Measurements from ENCODE around the gene ACIN1. TPM values are rescaled to one million over a fixed set of nuclear protein-coding genes. Genes with fewer than 3 reads are reported as not detected.

ACIN1 gene
- total RNA-seq, 2 experiments from 2014 or later, result 132 to 139 TPM

GRCh38 chr14:23030936-23031335 lies 64.0 kb downstream of the ACIN1 start:
- ChIA-PET CTCF (interaction anchor here (0.9 to 7.5 kb wide), 7 partner anchors 9 to 44 kb away, joined by 3 to 29 read pairs (median 8); partner anchors contain the start of gene CDH24), POLR2A (interaction anchor here (1.1 to 2.5 kb wide), 7 partner anchors 8 to 49 kb away, joined by 3 to 9 read pairs (median 5); partner anchors contain the start of gene AJUBA)
- Mint-ChIP-seq H3K9me3 (peaks cover 2% of the 10 kb centered on the region), H3K4me1 (ENCODE audit: low read depth) (peaks cover 46% of the 10 kb centered on the region), H3K27ac (peak overlapping the region; percentile 22), H3K27me3 (no peaks in the 10 kb centered on the region), H3K4me3 (no peak overlapping the region), H3K36me3 (ENCODE audit: low read depth) (peaks cover 55% of the 10 kb centered on the region)
- ATAC-seq (no peak), DNase-seq (no peak)
- intact Hi-C loops (cut with micrococcal nuclease), result no loop called here
- TF ChIP-seq CTCF (IDR thresholded peaks at IDR 0.05), result no peak

GRCh38 chr14:23028799-23029198 lies 66.1 kb downstream of the ACIN1 start:
- peak overlapping the region; percentile 17 for H3K4me3 Mint-ChIP-seq
- DNase-seq (peak; percentile 57), ATAC-seq (peak; percentile 43)
- POLR2A ChIA-PET, result interaction anchor here (1.0 to 2.2 kb wide), 4 partner anchors 16 to 39 kb away, joined by 4 to 9 read pairs (median 4); no protein-coding TSS in a partner anchor
- H3K9me3 Mint-ChIP-seq, result no peaks in the 10 kb centered on the region
- TF ChIP-seq CTCF (IDR thresholded peaks at IDR 0.05), result no peak
- H3K27me3 Mint-ChIP-seq, result no peaks in the 10 kb centered on the region
- H3K36me3 Mint-ChIP-seq (ENCODE audit: low read depth), result peaks cover 67% of the 10 kb centered on the region
- intact Hi-C loops (cut with micrococcal nuclease), result no loop called here
- H3K27ac Mint-ChIP-seq, result peak overlapping the region; percentile 87
- CTCF ChIA-PET, result interaction anchor here (0.8 to 7.5 kb wide), 8 partner anchors 22 to 99 kb away, joined by 3 to 29 read pairs (median 6); partner anchors contain the start of gene CDH24
- peaks cover 56% of the 10 kb centered on the region for H3K4me1 Mint-ChIP-seq (ENCODE audit: low read depth)

- peaks cover 51% of the 10 kb centered on the region for H3K36me3 Mint-ChIP-seq (ENCODE audit: low read depth)
- intact Hi-C loops (cut with micrococcal nuclease), result no loop called here
- DNase-seq (peak; percentile 61), ATAC-seq (peak; percentile 74)
- no peaks in the 10 kb centered on the region for H3K27me3 Mint-ChIP-seq
- CTCF ChIA-PET, result interaction anchor here (0.9 to 5.1 kb wide), 11 partner anchors 8 to 70 kb away, joined by 3 to 22 read pairs (median 8); partner anchors contain the start of genes ACIN1 and C14orf119
- peaks cover 65% of the 10 kb centered on the region for H3K4me1 Mint-ChIP-seq (ENCODE audit: low read depth)
- POLR2A ChIA-PET, result interaction anchor here (1.1 to 4.5 kb wide), 8 partner anchors 9 to 32 kb away, joined by 3 to 27 read pairs (median 4); partner anchors contain the start of genes CDH24 and PSMB5
- no peak for TF ChIP-seq CTCF (IDR thresholded peaks at IDR 0.05)
- peak overlapping the region; percentile 84 for H3K27ac Mint-ChIP-seq
- H3K9me3 Mint-ChIP-seq, result no peaks in the 10 kb centered on the region
- peak overlapping the region; percentile 3 for H3K4me3 Mint-ChIP-seq
Observed at GRCh38 chr14:23025151-23025814, 69.7 kb downstream of the ACIN1 start.

GRCh38 chr14:23024612-23025075 lies 70.3 kb downstream of the ACIN1 start:
- Mint-ChIP-seq H3K4me1 (ENCODE audit: low read depth) (peaks cover 65% of the 10 kb centered on the region), H3K36me3 (ENCODE audit: low read depth) (peaks cover 51% of the 10 kb centered on the region)
- CTCF ChIA-PET, result interaction anchor here (1.0 to 5.1 kb wide), 14 partner anchors 9 to 96 kb away, joined by 3 to 22 read pairs (median 7); partner anchors contain the start of gene CDH24

More at GRCh38 chr14:23024612-23025075, 70.3 kb downstream of the ACIN1 start:
- H3K27ac Mint-ChIP-seq, result peak overlapping the region; percentile 84
- DNase-seq, result no peak
- no peaks in the 10 kb centered on the region for H3K9me3 Mint-ChIP-seq
- ATAC-seq, result peak; percentile 66
- POLR2A ChIA-PET, result interaction anchor here (1.1 to 4.5 kb wide), 9 partner anchors 10 to 38 kb away, joined by 3 to 27 read pairs (median 4); partner anchors contain the start of genes CDH24 and PSMB5
- no peak for TF ChIP-seq CTCF (IDR thresholded peaks at IDR 0.05)
- no peaks in the 10 kb centered on the region for H3K27me3 Mint-ChIP-seq
- H3K4me3 Mint-ChIP-seq, result peak overlapping the region; percentile 3
- intact Hi-C loops (cut with micrococcal nuclease), result no loop called here

All from activated CD8-positive, alpha-beta T cell treated with anti-CD3 and anti-CD28 coated beads for 36 hours (primary cell).